ENCODE measurements around the gene MLLT11. TPM values are rescaled to one million over a fixed set of nuclear protein-coding genes. Genes with fewer than 3 reads are reported as not detected.

Gene MLLT11
- total and polyA plus RNA-seq, 5 donors from 2014 or later = 3.1 to 4.4 (median 4.2) TPM

DNA sequence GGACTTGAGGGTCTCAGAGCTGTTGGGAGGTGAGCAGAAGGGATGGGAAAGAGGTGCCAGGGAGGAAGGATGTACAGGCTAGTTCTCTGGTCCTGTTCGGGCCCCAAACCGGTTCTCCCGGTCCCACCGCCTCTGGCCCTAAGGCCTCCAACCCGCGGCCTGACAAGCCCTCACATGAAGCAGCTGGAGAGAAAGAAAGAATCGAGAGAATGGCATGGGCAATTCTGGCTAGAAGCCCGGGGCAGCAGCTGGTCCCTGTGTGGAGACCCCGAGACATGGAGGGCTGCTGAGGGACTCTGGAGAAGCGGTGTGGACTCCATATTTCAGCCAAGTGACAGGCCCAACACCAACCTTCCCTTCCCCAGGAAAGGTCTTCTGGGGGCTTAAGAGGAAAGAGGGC, 1.5 kb upstream of the MLLT11 start:
- no peak for ATAC-seq (ENCODE audit: low read depth in 2 of 2)
- Histone ChIP-seq H3K27me3 (ENCODE audit: control insufficient read depth, insufficient read depth, low read length) (no peaks in the 10 kb centered on the region), H3K27ac (ENCODE audit: insufficient read depth, low read length, poor library complexity, severe bottlenecking) (peak overlapping the region; percentile 94), H3K9me3 (ENCODE audit: control insufficient read depth in 2 of 2, low read length in 2 of 2) (no peaks in the 10 kb centered on the region), H3K36me3 (ENCODE audit: control insufficient read depth, insufficient read depth, low read length) (peaks cover 22% of the 10 kb centered on the region), H3K4me3 (ENCODE audit: low read depth, low read length) (peak overlapping the region; percentile 96), H3K4me1 (ENCODE audit: control insufficient read depth, insufficient read depth, low read length, poor library complexity, severe bottlenecking) (peaks cover 52% of the 10 kb centered on the region)
- peaks cover 0 to 62% (median 42%) of the 10 kb centered on the region in 4 donors for H3K4me1 Mint-ChIP-seq
- peak overlapping the region; percentile 95 to 99 (median 99) for H3K4me3 Mint-ChIP-seq
- H3K9me3 Mint-ChIP-seq = peaks cover 0 to 3% (median 0%) of the 10 kb centered on the region in 7 donors
- peaks cover 45% of the 10 kb centered on the region for H3K36me3 Mint-ChIP-seq
- H3K27me3 Mint-ChIP-seq = peaks cover 15% of the 10 kb centered on the region
- DNase-seq = peak in 1 of 3 donors; percentile 38
- peak overlapping the region; percentile 97 to 99 (median 97) for H3K27ac Mint-ChIP-seq

DNA sequence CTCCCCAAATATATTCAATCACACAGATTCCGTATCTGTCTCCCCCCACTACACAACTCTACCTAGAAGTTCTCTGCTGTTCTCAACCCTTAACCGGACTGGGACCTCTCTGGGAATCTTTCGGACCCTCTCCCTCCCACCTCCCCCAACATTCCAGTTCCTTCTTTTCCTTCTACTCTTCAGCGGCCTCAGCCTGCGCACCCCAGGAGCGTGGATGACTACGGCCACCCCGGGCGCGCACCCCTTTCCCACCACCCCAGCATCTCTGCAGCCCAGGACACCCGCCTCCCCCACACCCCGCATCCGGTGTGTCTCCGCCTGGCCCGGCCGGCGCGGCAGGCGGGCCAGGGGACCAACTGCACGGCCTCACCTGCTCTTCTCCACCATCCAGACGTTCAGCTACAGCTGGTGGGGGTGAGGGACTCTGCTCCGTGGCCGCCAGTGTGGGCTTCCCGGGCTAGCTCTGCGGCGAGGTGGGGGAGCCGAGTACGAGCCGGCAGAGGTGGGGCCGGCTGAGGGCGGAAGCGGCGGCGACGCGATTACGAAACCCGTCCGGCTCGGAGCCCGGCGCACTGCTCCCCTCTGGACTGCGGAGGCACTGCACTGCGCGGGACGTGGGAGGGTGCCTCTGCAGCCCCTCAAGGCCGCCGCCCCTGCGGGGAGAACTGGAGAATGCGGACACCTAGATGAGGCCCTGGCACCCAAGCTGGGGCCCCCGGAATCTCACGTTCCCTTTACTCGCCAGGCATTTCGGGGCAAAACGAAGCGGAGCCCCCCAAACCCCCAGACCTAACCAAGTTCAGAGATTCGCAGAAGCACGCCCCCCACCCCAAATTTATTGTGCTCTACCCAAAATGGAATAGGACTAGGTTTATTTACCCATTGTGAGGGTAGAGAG, 839 bp upstream of the MLLT11 start, which contains the start of gene CDC42SE1:
TSS of gene CDC42SE1 (minus strand) at position 514 of the 898 bp plus-strand sequence. CDS start 3,892 bp downstream, outside the sequence.
- H3K4me1 ChIP-seq (ENCODE audit: control insufficient read depth, insufficient read depth, low read length, poor library complexity, severe bottlenecking) = peaks cover 46% of the 10 kb centered on the region
- ATAC-seq (ENCODE audit: low read depth in 2 of 2) (peak; percentile 85 to 86), DNase-seq (peak; percentile 76 to 94 (median 85))
- H3K4me3 ChIP-seq (ENCODE audit: low read depth, low read length) = peak within 1 kb of the TSS; percentile 96
- peak within 1 kb of the TSS; percentile 95 to 99 (median 99) for H3K4me3 Mint-ChIP-seq
- no peaks in the 10 kb centered on the region for H3K27me3 ChIP-seq (ENCODE audit: control insufficient read depth, insufficient read depth, low read length)
- no peaks in the 10 kb centered on the region for H3K9me3 ChIP-seq (ENCODE audit: control insufficient read depth in 2 of 2, low read length in 2 of 2)
- peaks cover 0 to 59% (median 39%) of the 10 kb centered on the region in 4 donors for H3K4me1 Mint-ChIP-seq
- H3K36me3 Mint-ChIP-seq = peaks cover 41% of the 10 kb centered on the region
- H3K36me3 ChIP-seq (ENCODE audit: control insufficient read depth, insufficient read depth, low read length) = peaks cover 16% of the 10 kb centered on the region
- peaks cover 0 to 3% (median 0%) of the 10 kb centered on the region in 7 donors for H3K9me3 Mint-ChIP-seq
- peaks cover 15% of the 10 kb centered on the region for H3K27me3 Mint-ChIP-seq
- H3K27ac ChIP-seq (ENCODE audit: insufficient read depth, low read length, poor library complexity, severe bottlenecking) = peak within 1 kb of the TSS; percentile 94
- peak within 1 kb of the TSS; percentile 97 to 99 (median 97) for H3K27ac Mint-ChIP-seq

DNA sequence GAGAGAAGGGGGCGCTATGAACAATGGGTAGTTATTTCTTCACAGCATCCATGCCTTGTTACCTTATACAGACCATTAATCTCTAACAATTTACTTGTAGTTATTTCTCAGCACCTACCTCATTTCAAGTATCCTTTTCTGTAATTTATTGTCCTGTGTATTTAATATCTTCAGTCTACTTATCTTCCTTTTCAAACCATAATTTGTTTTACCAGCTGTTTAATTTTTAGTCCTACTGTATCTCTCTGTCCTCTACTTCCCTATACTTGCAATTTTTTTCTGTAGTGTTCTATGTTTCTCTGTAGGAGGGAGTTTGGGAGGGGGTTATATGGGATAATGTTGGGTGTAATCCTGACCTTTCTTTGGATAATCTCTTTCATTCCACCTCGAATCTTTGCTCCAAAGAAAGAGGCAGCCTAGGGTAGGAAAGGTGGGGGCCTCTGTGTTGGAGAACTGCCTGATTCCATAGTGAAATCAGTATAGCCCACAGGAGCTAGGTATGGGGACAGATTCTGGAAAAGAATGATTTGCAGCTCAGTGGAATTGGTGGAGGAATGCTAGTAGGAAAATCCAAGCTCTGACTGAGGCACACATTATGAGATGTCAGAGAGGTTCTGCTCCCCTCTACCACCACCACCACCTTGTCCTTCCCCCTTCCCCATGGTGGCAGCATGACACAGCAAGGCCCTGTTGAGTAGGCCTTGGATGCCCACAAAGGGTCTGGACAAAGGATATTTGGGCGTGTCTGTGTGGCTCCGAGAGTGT, 642 bp downstream of the MLLT11 start:
- H3K4me3 Mint-ChIP-seq = peak overlapping the region; percentile 95 to 99 (median 99)
- Histone ChIP-seq H3K27ac (ENCODE audit: insufficient read depth, low read length, poor library complexity, severe bottlenecking) (peak overlapping the region; percentile 94), H3K36me3 (ENCODE audit: control insufficient read depth, insufficient read depth, low read length) (peaks cover under 1% of the 10 kb centered on the region), H3K9me3 (ENCODE audit: control insufficient read depth in 2 of 2, low read length in 2 of 2) (no peaks in the 10 kb centered on the region), H3K4me1 (ENCODE audit: control insufficient read depth, insufficient read depth, low read length, poor library complexity, severe bottlenecking) (peaks cover 31% of the 10 kb centered on the region), H3K4me3 (ENCODE audit: low read depth, low read length) (no peak overlapping the region), H3K27me3 (ENCODE audit: control insufficient read depth, insufficient read depth, low read length) (no peaks in the 10 kb centered on the region)
- H3K27ac Mint-ChIP-seq = peak overlapping the region in 2 of 3 donors; percentile 97
- H3K36me3 Mint-ChIP-seq = peaks cover 26% of the 10 kb centered on the region
- peaks cover 0 to 3% (median 0%) of the 10 kb centered on the region in 7 donors for H3K9me3 Mint-ChIP-seq
- peaks cover 4 to 45% (median 27%) of the 10 kb centered on the region in 4 donors for H3K4me1 Mint-ChIP-seq
- ATAC-seq (ENCODE audit: low read depth in 2 of 2) = no peak
- peaks cover 15% of the 10 kb centered on the region for H3K27me3 Mint-ChIP-seq
- no peak for DNase-seq

DNA sequence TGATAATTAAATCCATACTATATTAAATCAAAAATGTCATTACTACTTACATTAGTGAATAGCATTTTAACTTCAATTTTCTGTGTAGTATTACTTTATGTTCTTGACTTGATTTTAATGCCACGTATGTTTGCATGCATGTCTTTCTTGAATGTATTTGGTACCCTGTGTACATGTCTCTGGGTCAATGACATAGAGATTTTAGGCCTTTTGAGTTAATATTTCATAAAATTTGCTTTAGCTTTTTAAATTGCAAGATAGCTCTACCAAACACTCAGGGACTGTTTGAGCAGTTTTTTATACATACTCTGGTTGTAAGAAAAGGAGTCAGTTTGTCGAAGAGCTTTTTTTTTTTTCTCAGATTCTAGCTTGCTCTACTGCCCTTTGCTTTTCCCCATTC, 1.5 kb downstream of the MLLT11 start:
- DNase-seq = no peak
- peaks cover 15% of the 10 kb centered on the region for H3K27me3 Mint-ChIP-seq
- H3K9me3 Mint-ChIP-seq = peaks cover 0 to 3% (median 0%) of the 10 kb centered on the region in 7 donors
- Histone ChIP-seq H3K27ac (ENCODE audit: insufficient read depth, low read length, poor library complexity, severe bottlenecking) (no peak overlapping the region), H3K9me3 (ENCODE audit: control insufficient read depth in 2 of 2, low read length in 2 of 2) (no peaks in the 10 kb centered on the region), H3K4me1 (ENCODE audit: control insufficient read depth, insufficient read depth, low read length, poor library complexity, severe bottlenecking) (peaks cover 22% of the 10 kb centered on the region), H3K4me3 (ENCODE audit: low read depth, low read length) (no peak overlapping the region), H3K27me3 (ENCODE audit: control insufficient read depth, insufficient read depth, low read length) (no peaks in the 10 kb centered on the region), H3K36me3 (ENCODE audit: control insufficient read depth, insufficient read depth, low read length) (no peaks in the 10 kb centered on the region)
- H3K36me3 Mint-ChIP-seq = peaks cover 18% of the 10 kb centered on the region
- no peak overlapping the region for H3K27ac Mint-ChIP-seq
- ATAC-seq (ENCODE audit: low read depth in 2 of 2) = no peak
- peaks cover 4 to 36% (median 20%) of the 10 kb centered on the region in 4 donors for H3K4me1 Mint-ChIP-seq
- H3K4me3 Mint-ChIP-seq = peak overlapping the region in 2 of 4 donors; percentile 0 to 95

DNA sequence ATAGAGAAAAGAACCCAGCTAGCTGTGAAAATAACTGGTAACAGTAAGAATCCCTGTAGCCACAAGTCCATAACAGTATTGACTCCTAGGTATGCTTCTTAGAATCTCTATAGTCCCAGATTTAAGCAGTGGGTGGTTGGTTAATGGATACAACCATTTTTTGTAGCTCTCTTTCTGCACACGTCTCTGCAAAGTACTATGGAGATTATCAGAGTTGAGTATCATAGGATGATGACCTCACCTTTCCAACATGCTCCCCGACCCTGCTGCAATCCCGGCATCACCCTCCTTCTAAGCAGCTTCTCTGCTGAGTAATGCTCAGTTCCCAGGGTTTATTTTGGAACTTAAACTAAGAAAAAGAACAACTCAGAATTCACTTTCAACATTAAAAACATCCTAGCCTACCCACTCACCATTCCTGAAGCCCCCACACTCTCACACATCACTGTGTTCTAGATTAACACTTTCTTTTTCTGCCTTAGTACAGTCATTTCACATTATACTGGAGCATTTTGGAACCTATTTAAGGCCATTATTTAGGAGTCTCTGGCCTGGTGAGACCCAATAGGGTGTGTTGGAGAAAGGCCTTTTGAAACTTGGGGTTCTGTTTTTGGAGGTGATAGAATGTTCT, 2.7 kb downstream of the MLLT11 start:
- peak overlapping the region in 2 of 4 donors; percentile 60 to 87 for H3K4me3 Mint-ChIP-seq
- DNase-seq = no peak

DNA sequence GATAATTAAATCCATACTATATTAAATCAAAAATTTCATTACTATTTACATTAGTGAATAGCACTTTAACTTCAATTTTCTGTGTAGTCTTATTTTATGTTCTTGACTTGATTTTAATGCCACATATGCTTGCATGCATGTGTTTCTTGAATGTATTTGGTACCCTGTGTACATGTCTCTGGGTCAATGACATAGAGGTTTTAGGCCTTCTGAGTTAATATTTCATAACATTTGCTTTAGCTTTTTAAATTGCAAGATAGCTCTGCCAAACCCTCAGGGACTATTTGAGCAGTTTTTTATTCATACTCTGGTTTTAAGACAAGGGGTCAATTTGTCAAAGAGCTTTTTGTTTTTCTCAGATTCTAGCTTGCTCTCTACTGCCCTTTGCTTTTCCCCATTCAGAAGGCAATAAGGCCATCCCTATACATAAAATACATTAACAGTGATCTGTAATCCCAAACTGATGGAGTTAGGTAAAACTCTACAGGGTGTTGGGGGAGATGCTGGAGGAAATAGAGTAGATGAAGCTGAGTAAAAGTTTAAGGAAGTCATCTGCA, 5.0 kb downstream of the MLLT11 start:
- Mint-ChIP-seq H3K4me3 (peak overlapping the region in 1 of 4 donors; percentile 89), H3K27ac (no peak overlapping the region), H3K9me3 (no peaks in the 10 kb centered on the region), H3K4me1 (peaks cover 4 to 19% (median 13%) of the 10 kb centered on the region in 4 donors), H3K27me3 (peaks cover under 1% of the 10 kb centered on the region), H3K36me3 (no peaks in the 10 kb centered on the region)
- Histone ChIP-seq H3K27ac (ENCODE audit: insufficient read depth, low read length, poor library complexity, severe bottlenecking) (no peak overlapping the region), H3K9me3 (ENCODE audit: control insufficient read depth in 2 of 2, low read length in 2 of 2) (no peaks in the 10 kb centered on the region), H3K4me1 (ENCODE audit: control insufficient read depth, insufficient read depth, low read length, poor library complexity, severe bottlenecking) (peaks cover 15% of the 10 kb centered on the region), H3K36me3 (ENCODE audit: control insufficient read depth, insufficient read depth, low read length) (no peaks in the 10 kb centered on the region), H3K4me3 (ENCODE audit: low read depth, low read length) (no peak overlapping the region), H3K27me3 (ENCODE audit: control insufficient read depth, insufficient read depth, low read length) (no peaks in the 10 kb centered on the region)
- ATAC-seq (ENCODE audit: low read depth in 2 of 2) (no peak), DNase-seq (no peak)

More for the DNA sequence above, 2.7 kb downstream of the MLLT11 start:
- Mint-ChIP-seq H3K27me3 (peaks cover 10% of the 10 kb centered on the region), H3K27ac (no peak overlapping the region), H3K36me3 (peaks cover 8% of the 10 kb centered on the region), H3K4me1 (peaks cover 4 to 28% (median 14%) of the 10 kb centered on the region in 4 donors), H3K9me3 (no peaks in the 10 kb centered on the region)
- Histone ChIP-seq H3K4me1 (ENCODE audit: control insufficient read depth, insufficient read depth, low read length, poor library complexity, severe bottlenecking) (peaks cover 18% of the 10 kb centered on the region), H3K36me3 (ENCODE audit: control insufficient read depth, insufficient read depth, low read length) (no peaks in the 10 kb centered on the region), H3K27ac (ENCODE audit: insufficient read depth, low read length, poor library complexity, severe bottlenecking) (no peak overlapping the region), H3K4me3 (ENCODE audit: low read depth, low read length) (no peak overlapping the region), H3K27me3 (ENCODE audit: control insufficient read depth, insufficient read depth, low read length) (no peaks in the 10 kb centered on the region), H3K9me3 (ENCODE audit: control insufficient read depth in 2 of 2, low read length in 2 of 2) (no peaks in the 10 kb centered on the region)
- ATAC-seq (ENCODE audit: low read depth in 2 of 2) = no peak

DNA sequence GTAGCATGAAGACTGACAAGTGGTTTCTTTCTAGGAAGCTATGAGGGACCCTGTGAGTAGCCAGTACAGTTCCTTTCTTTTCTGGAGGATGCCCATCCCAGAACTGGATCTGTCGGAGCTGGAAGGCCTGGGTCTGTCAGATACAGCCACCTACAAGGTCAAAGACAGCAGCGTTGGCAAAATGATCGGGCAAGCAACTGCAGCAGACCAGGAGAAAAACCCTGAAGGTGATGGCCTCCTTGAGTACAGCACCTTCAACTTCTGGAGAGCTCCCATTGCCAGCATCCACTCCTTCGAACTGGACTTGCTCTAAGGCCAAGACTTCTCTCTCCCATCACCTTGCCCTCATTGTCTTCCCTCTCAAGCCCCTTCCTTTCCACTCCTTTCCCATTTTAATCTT, 7.0 kb downstream of the MLLT11 start:
- H3K9me3 Mint-ChIP-seq = no peaks in the 10 kb centered on the region
- peak overlapping the region in 2 of 4 donors; percentile 1 to 98 for H3K4me3 Mint-ChIP-seq
- H3K4me1 ChIP-seq (ENCODE audit: control insufficient read depth, insufficient read depth, low read length, poor library complexity, severe bottlenecking) = peaks cover 17% of the 10 kb centered on the region
- no peak for ATAC-seq (ENCODE audit: low read depth in 2 of 2)
- H3K36me3 ChIP-seq (ENCODE audit: control insufficient read depth, insufficient read depth, low read length) = no peaks in the 10 kb centered on the region
- H3K27me3 ChIP-seq (ENCODE audit: control insufficient read depth, insufficient read depth, low read length) = no peaks in the 10 kb centered on the region
- no peak overlapping the region for H3K27ac ChIP-seq (ENCODE audit: insufficient read depth, low read length, poor library complexity, severe bottlenecking)
- H3K27ac Mint-ChIP-seq = peak overlapping the region in 2 of 3 donors; percentile 24 to 56
- H3K27me3 Mint-ChIP-seq = peaks cover 10% of the 10 kb centered on the region
- H3K36me3 Mint-ChIP-seq = peaks cover 5% of the 10 kb centered on the region
- H3K9me3 ChIP-seq (ENCODE audit: control insufficient read depth in 2 of 2, low read length in 2 of 2) = no peaks in the 10 kb centered on the region
- DNase-seq = no peak
- no peak overlapping the region for H3K4me3 ChIP-seq (ENCODE audit: low read depth, low read length)
- H3K4me1 Mint-ChIP-seq = peaks cover 9 to 25% (median 16%) of the 10 kb centered on the region in 4 donors

Measured in CD4-positive, CD25-positive, alpha-beta regulatory T cell (primary cell).